SK-N-MC (cell line): ENCODE measurements around the gene LRRC9.

Source experiments
- DNase-seq: peaks from one replicate; pipeline ENCODE4 v3.0.0-alpha.2; 2011; ENCODE audit warnings: low read depth, low spot score
- H3K27ac ChIP-seq: fragments of 200-600 bp; sonication (generic); 2 replicates; pipeline ENCODE4 v1.5.1; 2016; ENCODE audit warnings: mixed run types
- H3K36me3 ChIP-seq: fragments of 200-600 bp; sonication (generic); 2 replicates; pipeline ENCODE4 v1.6.1; 2017; ENCODE audit warnings: antibody characterized with exemption, low read length, mixed read lengths; ENCODE audit not compliant: insufficient read depth
- H3K4me3 ChIP-seq: fragments of 200-600 bp; sonication (generic); 2 replicates; pipeline ENCODE4 v1.5.1; 2016
- H3K9ac ChIP-seq: fragments of 200-600 bp; sonication (generic); 2 replicates; pipeline ENCODE4 v1.8.0; 2017; ENCODE audit warnings: mixed run types, mixed read lengths; ENCODE audit not compliant: insufficient read length
- H3K9me3 ChIP-seq: fragments of 200-600 bp; sonication (generic); 2 replicates; pipeline ENCODE4 v1.6.1; 2017; ENCODE audit warnings: low read depth, mild to moderate bottlenecking, antibody characterized with exemption, low read length, moderate library complexity, mixed read lengths
- EZH2 ChIP-seq: fragments of 200-600 bp; sonication (generic); IDR thresholded peaks from one replicate; pipeline ENCODE4 v1.6.1; 2017; ENCODE audit warnings: antibody characterized with exemption
- FOXP2 ChIP-seq: optimal IDR thresholded peaks from 2 replicates; pipeline ENCODE3; 2011; ENCODE audit warnings: mild to moderate bottlenecking, moderate library complexity; ENCODE audit not compliant: insufficient read depth; ENCODE audit errors: extremely low read length, control extremely low read depth
- POLR2AphosphoS5 ChIP-seq: IDR thresholded peaks from 2 replicates; pipeline ENCODE4 v1.6.1; 2012; ENCODE audit warnings: mild to moderate bottlenecking, low read depth, low read length, borderline replicate concordance

The LRRC9 gene

DNA sequence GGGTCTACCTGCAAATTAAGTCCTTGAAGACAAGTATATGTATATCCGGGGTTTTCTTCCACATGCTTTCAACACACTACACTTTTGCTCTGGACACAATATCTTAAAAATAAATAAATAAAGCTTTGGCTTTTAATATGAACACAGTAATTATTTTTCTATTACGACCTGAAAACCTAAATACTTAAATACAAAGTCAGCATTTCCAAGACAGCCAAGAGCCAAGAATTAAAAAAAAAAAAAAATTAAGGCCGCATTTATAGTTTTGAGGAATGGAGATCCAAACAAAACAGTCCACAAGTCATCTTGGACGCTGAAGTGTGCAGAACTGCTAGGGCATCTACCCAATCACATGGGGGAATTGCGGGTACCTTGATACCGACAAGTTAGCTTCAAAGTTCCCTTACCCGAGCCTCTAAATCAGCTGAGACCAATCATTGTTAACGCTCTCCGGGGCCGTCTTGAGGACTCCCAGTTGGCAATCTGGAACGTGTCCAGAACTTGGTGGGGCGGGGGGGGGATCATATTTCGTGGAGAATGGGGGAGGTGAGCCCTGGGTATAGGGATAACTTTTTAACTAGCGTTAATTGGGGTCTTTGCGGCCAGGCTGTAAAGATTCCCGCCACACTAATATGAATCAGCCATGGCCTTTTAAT, 171.0 kb downstream of the LRRC9 start:
- peak overlapping the region; percentile 98 for H3K27ac ChIP-seq
- H3K9ac ChIP-seq = peak overlapping the region; percentile 88
- peaks cover 2% of the 10 kb centered on the region; the same call in 1 of the 2 replicates for H3K36me3 ChIP-seq
- H3K9me3 ChIP-seq = no peaks in the 10 kb centered on the region
- no peak for TF ChIP-seq POLR2AphosphoS5
- TF ChIP-seq FOXP2 = no peak
- no peak for TF ChIP-seq EZH2
- peak overlapping the region; percentile 89 for H3K4me3 ChIP-seq
- no peak for DNase-seq

DNA sequence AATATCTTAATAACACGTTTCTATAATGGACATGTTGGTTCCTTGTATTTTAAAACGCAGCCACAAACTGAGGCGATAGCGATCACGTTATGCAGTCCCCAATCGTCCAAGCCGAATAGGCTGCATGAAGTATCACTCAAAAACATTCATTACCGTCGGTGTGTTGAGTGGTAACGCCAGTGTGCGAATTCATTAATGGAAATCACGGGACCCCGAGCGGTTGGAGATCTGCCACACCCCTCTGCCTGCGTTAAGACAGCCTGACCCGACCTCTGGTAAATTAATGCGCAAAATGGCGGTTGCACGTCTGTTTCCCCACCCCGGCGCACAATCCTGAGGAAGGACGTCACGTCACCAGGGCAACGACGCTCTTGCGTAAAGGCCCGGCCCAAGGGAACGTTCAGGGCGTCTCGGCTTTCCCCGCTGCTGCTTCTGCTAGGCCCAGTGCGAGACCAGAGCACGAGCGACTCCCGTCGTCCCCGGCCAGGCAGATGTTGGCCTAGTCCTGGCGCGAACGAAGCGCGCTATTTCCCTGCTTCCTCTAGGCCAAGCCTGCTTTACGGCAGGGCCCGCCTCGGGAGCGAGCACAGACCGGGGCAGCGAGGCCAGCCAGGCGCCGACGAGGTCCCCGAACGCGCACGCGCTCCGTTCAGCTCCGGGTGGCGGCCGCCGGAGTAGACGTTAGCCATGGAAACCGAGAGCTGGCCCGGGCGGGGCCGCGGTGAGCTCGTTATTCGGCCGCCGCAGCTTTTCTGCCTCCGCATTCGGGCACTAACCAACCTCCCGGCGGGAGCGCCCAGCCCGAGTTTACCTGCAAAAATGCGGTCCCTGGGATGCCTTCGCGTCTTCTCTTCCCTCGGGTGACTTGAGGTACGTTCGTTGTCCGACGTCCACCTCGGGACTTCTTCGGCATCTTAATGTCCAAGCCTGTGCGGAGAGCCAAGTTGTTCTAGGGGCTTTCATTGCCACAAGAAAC, 171.9 kb downstream of the LRRC9 start, which contains the start of gene PCNX4:
PCNX4 (plus strand) TSS at position 374 of the 976 bp plus-strand sequence. CDS start 15,716 bp downstream, outside the sequence.
- Histone ChIP-seq H3K4me3 (peak within 1 kb of the TSS; percentile 89), H3K36me3 (peaks cover 9% of the 10 kb centered on the region), H3K27ac (peak within 1 kb of the TSS; percentile 98), H3K9me3 (no peaks in the 10 kb centered on the region), H3K9ac (peak within 1 kb of the TSS; percentile 93)
- TF ChIP-seq FOXP2 (peak; percentile 84), EZH2 (no peak), POLR2AphosphoS5 (peak; percentile 98)
- peak; percentile 96 for DNase-seq

DNA sequence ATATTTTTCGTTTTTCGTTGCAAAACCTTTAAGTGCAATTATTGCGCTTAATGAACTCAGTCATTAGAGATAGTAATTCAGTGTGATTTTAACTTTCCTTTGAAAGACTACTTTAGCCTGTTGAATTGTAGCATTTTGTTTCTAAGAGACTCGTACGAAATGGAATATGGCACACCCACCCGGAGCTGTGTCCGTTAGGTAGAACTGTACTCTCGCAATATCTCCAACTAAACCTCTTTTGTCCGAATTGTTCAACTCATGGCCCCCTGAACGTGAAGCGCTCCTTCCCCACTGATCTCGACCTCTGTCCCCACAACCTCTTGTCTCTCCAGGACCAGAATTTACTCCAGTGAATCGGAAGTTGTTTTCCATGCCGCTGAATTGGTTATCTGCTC, 172.6 kb downstream of the LRRC9 start:
- Histone ChIP-seq H3K9me3 (no peaks in the 10 kb centered on the region), H3K36me3 (peaks cover 16% of the 10 kb centered on the region), H3K9ac (peak overlapping the region; percentile 93), H3K27ac (peak overlapping the region; percentile 98), H3K4me3 (peak overlapping the region; percentile 89)
- TF ChIP-seq EZH2 (no peak), FOXP2 (no peak), POLR2AphosphoS5 (no peak)
- DNase-seq = no peak

DNA sequence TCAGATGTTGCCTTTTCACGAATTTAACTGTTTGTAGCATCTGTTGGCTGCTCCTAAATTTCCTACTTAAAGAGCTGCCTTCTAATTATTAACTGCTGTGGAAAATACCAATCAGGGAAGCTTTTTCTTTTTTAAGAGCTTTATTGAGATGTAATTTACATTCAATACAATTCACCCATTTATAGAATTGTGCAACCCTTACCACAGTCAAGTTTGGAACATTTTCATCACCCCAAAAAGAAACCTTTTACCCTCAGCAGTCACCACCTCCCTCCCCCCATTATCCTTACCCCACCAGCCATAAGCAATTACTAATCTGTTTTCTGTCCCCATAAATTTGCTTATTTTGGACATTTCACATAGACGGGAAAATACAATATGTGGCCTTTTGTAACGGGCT, 173.1 kb downstream of the LRRC9 start:
- 0 out of 2 replicates have a peak overlapping the region, but pooled peaks have one; percentile 98 for H3K27ac ChIP-seq
- DNase-seq = no peak

GRCh38 chr14:60093606-60094005, 173.7 kb downstream of the LRRC9 start:
- peak overlapping the region; percentile 89 for H3K4me3 ChIP-seq
- no peaks in the 10 kb centered on the region for H3K9me3 ChIP-seq
- peak overlapping the region; percentile 93 for H3K9ac ChIP-seq
- no peak for TF ChIP-seq EZH2
- TF ChIP-seq FOXP2 = no peak
- no peak for TF ChIP-seq POLR2AphosphoS5
- peaks cover 26% of the 10 kb centered on the region for H3K36me3 ChIP-seq
- no peak for DNase-seq
- H3K27ac ChIP-seq = no peak overlapping the region

More for the DNA sequence above, 173.1 kb downstream of the LRRC9 start:
- TF ChIP-seq FOXP2 = no peak
- Histone ChIP-seq H3K36me3 (peaks cover 21% of the 10 kb centered on the region), H3K9ac (peak overlapping the region; percentile 93), H3K4me3 (peak overlapping the region; percentile 89), H3K9me3 (no peaks in the 10 kb centered on the region)

DNA sequence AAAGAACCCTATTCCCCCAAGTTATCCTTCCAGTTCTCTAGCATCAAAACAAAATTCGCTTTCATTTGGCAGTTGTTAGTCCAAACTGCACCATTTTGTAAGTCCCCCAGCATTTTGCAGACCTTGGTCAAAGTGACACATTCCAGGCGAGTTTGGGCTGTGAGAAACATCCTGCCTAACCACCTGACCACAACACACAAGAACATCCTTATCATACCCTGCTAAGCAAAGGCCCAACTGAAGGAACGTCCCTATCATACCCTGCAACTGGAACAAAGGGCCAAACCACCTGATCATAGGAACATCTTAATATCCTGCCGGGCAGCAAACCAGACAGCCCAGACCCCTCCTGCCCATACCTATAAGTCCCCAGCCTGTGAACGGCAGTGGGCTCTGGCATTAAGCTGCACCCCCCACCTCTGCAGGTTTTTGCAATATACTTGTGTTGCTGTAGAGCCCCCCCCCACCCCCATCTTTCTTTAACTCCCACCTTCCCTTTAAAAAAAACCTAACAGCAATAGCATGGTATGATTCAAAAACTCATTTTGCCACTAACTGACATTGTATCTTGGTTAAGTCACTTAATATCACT, 174.5 kb downstream of the LRRC9 start:
- no peak for DNase-seq
- no peak overlapping the region for H3K27ac ChIP-seq
- H3K4me3 ChIP-seq = peak overlapping the region; percentile 89
- H3K9me3 ChIP-seq = no peaks in the 10 kb centered on the region
- no peak for TF ChIP-seq POLR2AphosphoS5
- TF ChIP-seq EZH2 = no peak
- TF ChIP-seq FOXP2 = no peak
- H3K9ac ChIP-seq = no peak overlapping the region
- H3K36me3 ChIP-seq = peaks cover 31% of the 10 kb centered on the region

DNA sequence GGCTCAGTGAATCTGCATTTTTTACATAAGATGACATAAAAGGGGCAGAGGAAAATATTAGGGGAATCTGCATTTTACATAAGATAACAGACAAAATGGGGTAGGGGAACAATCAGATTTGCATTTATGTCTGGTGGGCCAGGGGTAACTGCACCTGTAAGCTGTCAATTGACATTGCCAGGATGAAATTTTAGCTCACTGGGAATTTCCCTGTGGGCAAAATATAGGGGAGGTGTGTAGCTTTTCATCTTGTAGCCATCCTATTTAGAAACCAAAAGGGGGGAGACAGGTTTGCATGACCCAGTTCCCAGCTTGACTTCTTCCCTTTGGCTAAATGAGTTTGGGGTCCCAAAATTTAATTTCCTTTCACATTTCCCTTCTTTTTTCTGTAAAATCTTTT, 175.3 kb downstream of the LRRC9 start:
- Histone ChIP-seq H3K9me3 (no peaks in the 10 kb centered on the region), H3K27ac (no peak overlapping the region), H3K9ac (no peak overlapping the region), H3K4me3 (no peak overlapping the region), H3K36me3 (peaks cover 35% of the 10 kb centered on the region)
- DNase-seq = no peak
- TF ChIP-seq FOXP2 (no peak), POLR2AphosphoS5 (no peak), EZH2 (no peak)
